Left renal cortex interstitium (tissue), 4 donors: Measurements from ENCODE around the gene SHISA6. TPM values are rescaled to one million over a fixed set of nuclear protein-coding genes. Genes with fewer than 3 reads are reported as not detected.

ENCODE experiments used
- DNase-seq, 4 donors: peaks; one replicate each; pipeline ENCODE4 v3.0.0-alpha.2; 2013; ENCODE audit warnings: low read depth in 4 of 4, low spot score in 2 of 4, missing footprints in 1 of 4
- polyA plus RNA-seq, 4 donors: library from polyadenylated mRNA; unstranded; fragments of 120-200 nt; gene quantifications; one replicate each; pipeline ENCODE4 v1.2.1, GENCODE V29; 2013; ENCODE audit not compliant: insufficient read length in 4 of 4

Gene SHISA6
- polyA plus RNA-seq, 4 donors, result 1.5 to 2.2 (median 2.1) TPM

GRCh38 chr17:11264183-11264871, 23.3 kb downstream of the SHISA6 start:
- no peak for DNase-seq

DNA sequence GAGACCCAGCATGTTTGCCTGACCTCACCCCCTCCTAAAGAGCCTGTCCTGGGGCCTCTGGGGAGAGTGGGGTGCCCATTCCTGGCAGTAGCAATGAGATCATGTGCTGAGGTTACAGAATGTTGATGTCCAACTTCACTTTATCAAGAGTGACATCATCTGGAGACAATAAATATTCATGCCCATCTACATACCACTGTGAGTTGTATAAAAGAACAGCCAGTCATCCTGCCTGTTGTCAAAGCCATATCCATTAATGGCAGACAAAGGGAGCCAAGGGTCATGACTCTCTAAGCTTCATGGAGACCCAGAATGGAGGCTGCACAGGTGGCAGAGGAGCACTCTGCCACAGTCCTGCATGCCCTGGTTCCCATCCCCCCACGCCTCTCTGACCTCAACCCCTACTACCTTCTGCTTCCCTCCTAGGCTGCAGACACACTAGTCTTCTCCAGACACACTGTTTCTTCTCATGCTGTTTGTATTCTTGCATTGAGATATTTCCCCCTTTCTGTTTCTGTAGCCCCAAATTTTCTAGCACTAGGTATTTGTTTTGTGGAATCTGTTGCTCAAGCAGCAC, 27.1 kb downstream of the SHISA6 start:
- DNase-seq, result no peak

DNA sequence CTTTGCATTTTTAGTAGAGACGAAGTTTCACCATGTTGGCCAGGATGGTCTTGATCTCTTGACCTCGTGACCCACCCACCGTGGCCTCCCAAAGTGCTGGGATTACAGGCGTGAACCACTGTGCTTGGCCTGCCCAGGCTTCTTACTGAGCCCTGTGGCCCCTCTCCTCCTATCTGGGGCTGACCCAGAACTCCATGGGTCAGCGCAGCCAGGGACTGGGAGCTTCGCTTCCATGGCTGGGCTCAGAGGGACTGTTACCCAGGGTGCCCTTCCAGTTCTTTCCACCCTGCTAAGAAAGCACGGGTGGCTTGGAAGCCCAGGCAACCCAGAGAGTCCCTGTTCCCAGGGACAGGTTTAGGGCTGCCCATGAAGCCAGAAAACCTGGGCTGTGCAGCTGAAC, 28.2 kb downstream of the SHISA6 start:
- DNase-seq, result no peak

GRCh38 chr17:11272191-11272590, 31.2 kb downstream of the SHISA6 start:
- no peak for DNase-seq

- no peak for DNase-seq
Measured at GRCh38 chr17:11273596-11273995, 32.6 kb downstream of the SHISA6 start.

DNA sequence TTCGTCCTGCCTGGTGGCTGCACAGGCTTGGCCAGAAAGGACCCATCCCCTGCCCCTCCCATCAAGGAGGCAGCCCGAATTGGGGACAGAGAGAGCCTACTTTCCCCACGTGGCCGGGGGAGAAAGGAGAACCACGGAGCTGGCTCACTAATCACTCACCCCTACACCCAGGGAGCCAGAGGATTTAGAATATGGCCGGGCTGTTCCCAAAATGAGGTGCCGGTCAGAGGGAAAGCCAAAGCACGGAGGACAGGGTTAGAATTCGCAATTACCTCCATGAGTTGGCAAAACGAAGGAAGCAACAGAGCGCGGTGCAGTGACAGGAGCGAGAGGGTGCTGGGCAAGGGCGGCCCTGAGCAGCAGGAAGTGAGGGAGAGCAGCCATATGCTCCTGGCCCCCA, 33.1 kb downstream of the SHISA6 start:
- DNase-seq, result no peak

DNA sequence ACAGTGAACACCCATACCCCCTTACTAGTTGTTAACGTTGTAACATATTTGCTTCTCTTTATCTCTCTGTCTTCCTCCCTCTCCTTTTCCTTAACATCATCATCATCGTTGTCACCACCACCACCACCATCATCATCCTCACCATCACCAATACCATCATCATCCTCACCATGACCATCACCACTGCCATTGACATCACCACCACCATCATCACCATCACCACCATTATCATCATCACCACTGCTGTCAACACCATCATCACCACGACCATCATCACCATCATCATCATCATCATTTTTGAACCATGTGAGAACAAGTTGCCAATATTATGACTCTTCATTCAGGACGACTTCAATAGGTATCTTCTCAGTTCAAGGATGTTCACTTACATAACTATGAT, 35.5 kb downstream of the SHISA6 start:
- no peak for DNase-seq

GRCh38 chr17:11278186-11278991, 37.4 kb downstream of the SHISA6 start:
- DNase-seq, result no peak

GRCh38 chr17:11278992-11279270, 37.9 kb downstream of the SHISA6 start:
- no peak for DNase-seq

DNA sequence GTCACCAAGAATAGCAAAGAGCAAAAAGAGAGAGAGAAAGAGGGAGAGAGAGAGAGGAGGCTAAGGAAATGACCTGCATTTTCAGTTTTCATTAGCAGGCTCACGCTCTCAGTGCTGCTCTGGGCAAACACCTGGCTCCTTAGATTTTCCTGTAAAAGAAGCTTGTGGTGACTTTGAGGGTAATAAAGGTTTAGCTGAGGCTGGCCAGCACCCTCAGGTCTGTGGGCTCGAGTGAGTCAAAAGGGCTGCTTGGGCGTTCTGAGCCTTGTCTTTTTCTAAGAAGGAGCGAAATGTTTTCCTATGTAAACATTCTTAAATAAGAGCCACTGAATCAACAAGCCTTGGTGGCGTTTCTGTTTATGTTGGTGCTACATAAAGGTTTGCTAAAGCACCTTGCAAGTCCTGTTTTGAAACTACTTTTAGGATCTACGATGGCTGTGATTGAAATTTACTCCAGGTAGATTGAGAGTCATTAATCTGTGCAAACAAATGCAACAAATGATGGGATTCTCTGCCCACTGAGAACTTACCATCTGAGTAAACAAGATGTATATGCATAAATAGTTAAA, 38.8 kb downstream of the SHISA6 start:
- DNase-seq, result no peak

DNA sequence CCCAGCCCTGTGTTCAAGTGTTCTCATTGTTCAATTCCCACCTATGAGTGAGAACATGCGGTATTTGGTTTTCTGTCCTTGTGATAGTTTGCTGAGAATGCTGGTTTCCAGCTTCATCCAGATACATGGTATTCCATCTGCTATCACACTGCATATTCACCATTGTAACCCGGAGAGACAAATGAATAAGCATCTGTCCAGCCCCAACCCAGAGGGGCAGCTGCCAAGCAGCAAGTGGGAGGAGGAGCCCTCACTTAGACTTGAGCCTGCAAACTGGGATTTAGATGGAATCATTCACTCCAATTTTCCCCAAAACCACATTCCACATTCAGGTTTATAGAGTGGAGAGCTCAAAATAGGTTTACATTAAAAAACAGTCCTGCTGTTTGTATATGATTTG, 41.6 kb downstream of the SHISA6 start:
- DNase-seq, result no peak

DNA sequence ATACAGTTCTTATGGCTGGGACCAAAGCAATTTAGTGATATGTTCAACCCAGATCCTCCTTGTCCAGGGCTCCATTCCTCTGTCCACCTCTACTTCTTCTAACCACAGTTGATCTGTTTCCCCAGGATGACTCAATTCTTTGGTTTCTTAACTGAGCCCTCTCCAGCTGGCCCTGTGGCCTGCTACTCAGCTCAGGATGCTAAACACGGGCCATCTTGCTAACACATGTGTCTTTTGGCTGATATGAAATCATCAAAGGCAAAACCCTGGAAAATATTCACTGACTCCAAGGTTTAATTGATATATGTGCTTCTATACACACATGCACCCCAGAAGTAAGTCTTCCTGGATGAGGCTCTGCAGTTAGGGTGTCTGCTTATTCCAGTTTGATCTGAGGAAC, 43.8 kb downstream of the SHISA6 start:
- no peak for DNase-seq

- no peak for DNase-seq
Measured at GRCh38 chr17:11285946-11286345, 44.9 kb downstream of the SHISA6 start.

DNA sequence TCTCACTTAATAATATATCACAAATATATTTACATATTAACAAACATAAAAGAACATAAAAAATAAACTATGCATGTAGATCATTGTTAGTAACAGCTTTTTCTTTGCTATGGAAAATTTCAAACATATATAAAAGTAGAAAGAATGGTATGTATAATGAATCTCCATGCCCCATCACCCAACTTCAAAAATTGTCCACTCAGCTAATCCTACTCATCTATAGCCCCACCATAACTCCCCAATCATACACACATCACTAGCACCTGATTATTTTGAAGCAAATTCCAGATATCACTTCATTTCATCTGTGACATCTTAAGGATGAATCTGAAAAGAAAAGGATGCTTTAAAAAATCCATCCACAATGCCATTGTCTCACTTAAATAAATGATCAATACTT, 46.8 kb downstream of the SHISA6 start:
- no peak for DNase-seq

DNA sequence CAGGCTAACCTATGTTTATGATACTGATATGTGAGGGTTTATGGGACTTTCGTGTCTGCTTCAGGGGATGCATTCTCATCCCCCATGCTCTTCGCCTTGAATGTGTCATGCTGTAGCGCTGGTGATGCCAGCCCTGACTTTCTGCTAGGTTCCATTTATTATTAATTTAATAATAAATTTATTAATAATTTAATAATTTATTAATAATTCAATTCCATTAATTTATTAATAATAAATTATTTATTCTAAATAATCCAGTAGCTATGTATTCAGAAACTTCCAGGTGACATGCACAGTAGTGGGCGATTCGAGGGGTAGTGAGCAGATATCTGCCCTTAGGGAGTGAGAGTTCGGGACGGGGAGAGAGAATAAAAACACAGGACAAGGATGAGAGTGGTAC, 49.8 kb downstream of the SHISA6 start:
- no peak for DNase-seq

- DNase-seq, result no peak
Measured at GRCh38 chr17:11292491-11292890, 51.5 kb downstream of the SHISA6 start.

GRCh38 chr17:11293480-11293879, 52.5 kb downstream of the SHISA6 start:
- no peak for DNase-seq

- DNase-seq, result no peak
Measured at GRCh38 chr17:11294826-11295225, 53.8 kb downstream of the SHISA6 start.

DNA sequence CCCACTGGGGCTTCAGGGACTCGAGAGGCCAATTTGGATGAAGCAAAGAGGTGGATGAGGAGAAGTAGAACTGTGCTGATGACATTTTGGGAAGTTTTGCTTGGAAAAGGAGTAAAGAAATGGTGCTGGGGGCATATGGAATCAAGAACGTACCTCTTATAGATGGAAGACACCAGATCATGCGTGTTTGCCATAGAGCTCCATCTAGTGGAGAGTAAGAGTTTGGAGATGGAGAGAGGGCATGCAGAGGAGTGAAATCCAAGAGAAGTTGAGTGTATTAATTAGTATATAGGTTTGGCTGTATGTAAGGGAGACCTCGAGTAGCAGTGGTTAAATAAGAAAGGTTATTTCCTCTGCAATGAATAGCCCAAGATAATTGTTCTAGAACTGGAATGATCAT, 56.0 kb downstream of the SHISA6 start:
- DNase-seq, result no peak

GRCh38 chr17:11298401-11298800, 57.4 kb downstream of the SHISA6 start:
- no peak for DNase-seq

DNA sequence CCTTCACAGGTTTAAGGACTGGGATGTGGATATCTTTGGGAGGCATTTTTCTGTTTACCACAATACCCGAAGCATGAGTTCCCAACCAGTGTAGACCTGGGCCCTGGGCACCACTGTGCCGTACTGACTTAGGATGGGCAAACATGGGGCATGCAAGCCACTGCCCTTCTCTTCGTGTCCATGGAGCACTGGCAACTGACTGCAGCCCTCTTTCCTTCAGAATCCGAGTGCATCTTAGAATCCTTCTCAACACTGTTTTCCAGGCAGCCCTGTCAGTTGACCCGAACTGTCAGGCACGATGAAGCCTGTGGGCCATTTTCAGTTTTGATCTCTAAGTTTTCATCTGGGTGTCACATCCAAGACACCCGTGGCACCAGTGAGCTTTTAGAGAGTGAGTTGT, 59.2 kb downstream of the SHISA6 start:
- no peak for DNase-seq

DNA sequence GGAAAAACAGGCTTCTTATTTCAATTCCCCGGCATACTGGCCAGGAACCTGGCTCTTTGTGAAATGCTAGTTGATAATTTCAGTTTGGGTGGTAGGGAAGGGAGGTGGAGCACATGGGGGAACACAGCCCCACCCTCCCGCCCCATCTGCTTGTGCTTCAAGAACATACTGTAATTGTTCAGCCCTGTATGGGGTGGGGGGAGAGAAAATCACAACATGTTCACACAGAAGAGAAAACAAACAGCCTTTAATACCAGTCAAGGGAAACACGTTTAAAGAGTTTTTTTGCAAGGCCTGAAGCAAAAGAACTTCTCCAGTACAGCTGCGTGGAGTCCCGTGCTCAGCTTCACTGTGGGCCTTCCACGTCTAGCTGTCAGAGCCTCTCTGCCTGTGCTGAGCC, 59.7 kb downstream of the SHISA6 start:
- DNase-seq, result no peak
